ENCODE measurements around the gene WDR46. TPM values are rescaled to one million over a fixed set of nuclear protein-coding genes. Genes with fewer than 3 reads are reported as not detected.

The WDR46 gene
- total and polyA plus RNA-seq, 10 of the 15 experiments (the other 5 are each of a cell fraction or from before 2014, with no cell fraction given): 10.1 to 147 (median 86.0) TPM

DNA sequence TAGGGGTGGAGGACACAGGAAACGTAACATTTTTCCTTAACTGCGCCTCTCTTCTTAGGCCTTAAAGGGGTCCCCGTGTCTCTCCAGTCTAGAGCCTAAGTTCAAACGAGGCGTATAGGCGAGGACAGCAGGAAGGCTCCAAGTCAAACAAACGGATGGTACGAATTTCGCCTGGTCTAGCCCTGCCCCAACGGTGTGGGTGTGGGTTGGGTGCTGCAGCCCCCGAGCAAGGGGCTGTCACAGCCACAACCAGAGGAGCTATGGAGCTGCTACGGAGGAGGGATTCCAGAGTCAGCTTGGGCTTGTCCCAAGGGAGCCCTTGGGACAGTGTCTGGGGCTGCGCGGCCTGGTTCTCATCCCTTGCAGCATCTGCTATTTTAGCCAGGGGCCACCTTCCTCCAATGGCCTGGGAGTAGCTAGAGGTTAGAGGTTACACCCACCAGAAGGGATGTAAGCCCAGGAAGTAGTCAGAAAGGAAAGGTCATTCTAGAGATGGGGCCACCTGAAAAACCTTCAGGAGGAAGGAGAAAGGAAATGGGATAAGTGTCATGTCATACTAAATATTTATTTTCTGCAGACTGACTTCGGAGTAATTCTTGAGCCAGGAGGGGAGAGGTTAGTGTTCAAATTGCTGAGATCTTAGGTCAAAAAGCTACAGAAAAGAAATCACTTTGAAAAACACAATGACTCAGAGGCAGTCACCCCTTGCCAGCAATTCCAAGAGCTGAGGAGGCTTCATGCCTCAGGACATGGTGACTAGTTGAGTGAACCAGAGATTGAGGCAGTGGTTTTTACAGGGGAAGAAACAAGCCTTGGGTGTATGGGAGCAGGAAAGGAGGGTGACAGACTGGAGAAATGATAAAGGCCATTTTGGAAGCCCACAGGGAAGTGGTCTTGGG, 39.1 kb downstream of the WDR46 start:
- Histone ChIP-seq H3K27me3 (replicated peaks in 1 of 2; ENCODE audit: control insufficient read depth in 2 of 2, insufficient read depth in 2 of 2, low read length in 1 of 2) (no peaks in the 10 kb centered on the region), H2AFZ (ENCODE audit: control insufficient read depth, low read depth, low read length) (peak overlapping the region; percentile 94), H3K79me2 (ENCODE audit: control insufficient read depth, insufficient read depth, low read length) (peaks cover 13% of the 10 kb centered on the region), H3K9ac (ENCODE audit: control insufficient read depth, insufficient read depth, low read length) (peak overlapping the region; percentile 97), H3K4me3 (peak overlapping the region; percentile 70), H3K9me3 (replicated peaks; ENCODE audit: control insufficient read depth, insufficient read depth, low read length) (no peaks in the 10 kb centered on the region), H3K27ac (ENCODE audit: control insufficient read depth, insufficient read depth) (peak overlapping the region; percentile 94), H3K4me2 (ENCODE audit: control insufficient read depth, insufficient read depth) (peak overlapping the region; percentile 98), H4K20me1 (ENCODE audit: control insufficient read depth, insufficient read depth) (no peaks in the 10 kb centered on the region), H3K36me3 (ENCODE audit: control insufficient read depth in 2 of 2, insufficient read depth in 2 of 2, low read length in 1 of 2) (peaks cover 2 to 12% of the 10 kb centered on the region in 2 experiments; a peak in 2 of 4 replicates), H3K4me1 (ENCODE audit: control insufficient read depth, insufficient read depth, low read length) (peaks cover 10% of the 10 kb centered on the region)
- in situ Hi-C loops (cut with MboI): loop anchor here (5.0 kb wide), 2 partner anchors 133 to 248 kb away; no protein-coding TSS in a partner anchor
- FAIRE-seq: peak; percentile 31
- TSS peak; percentile 87 for BruUV-seq (replicated peaks)
- ChIA-PET CTCF (interaction anchor here (0.7 to 5.5 kb wide), 25 partner anchors 11 to 316 kb away, joined by 3 to 53 read pairs (median 13); partner anchors contain the start of genes B3GALT4, HSD17B8, RGL2 and RING1), POLR2A (interaction anchor here (0.6 to 5.2 kb wide), 19 partner anchors 12 to 1382 kb away, joined by 3 to 40 read pairs (median 5); partner anchors contain the start of genes B3GALT4, HLA-DPA1, PFDN6 and RGL2), RAD21 (ENCODE audit: unreplicated experiment) (interaction anchor here (1.0 to 3.5 kb wide), 23 partner anchors 10 to 278 kb away, joined by 3 to 25 read pairs (median 10); partner anchors contain the start of genes HLA-DPA1, HSD17B8, PFDN6 and RGL2), SMC1A (ENCODE audit: uncharacterized antibody, unreplicated experiment) (interaction anchor here (0.6 to 4.2 kb wide), 21 partner anchors 19 to 249 kb away, joined by 3 to 34 read pairs (median 4); partner anchors contain the start of genes HLA-DOA, RPS18, RXRB and VPS52)
- DNase-seq (ENCODE audit: low read depth, low spot score): no peak
- 14% methylated on average over 15 of the region's 15 CpGs for WGBS (ENCODE audit: insufficient coverage, insufficient replicate concordance, low lambda C conversion rate, missing lambda C conversion rate)
- ATAC-seq: no peak; the same call in 2 of the 3 replicates
- intact Hi-C loops (cut with micrococcal nuclease; ENCODE audit: unreplicated experiment): loop anchor here (1.0 to 5.0 kb wide), 3 partner anchors 77 to 248 kb away; no protein-coding TSS in a partner anchor
- TF ChIP-seq NKRF (conservative IDR thresholded peaks at IDR 0.05) (peak; percentile 65; the same call in 1 of the 2 replicates), MEF2B (IDR thresholded peaks at IDR 0.05; ENCODE audit: partially characterized antibody, poor library complexity, severe bottlenecking) (no peak), MXI1 (IDR thresholded peaks at IDR 0.05; ENCODE audit: low read depth, low read length) (0 out of 2 replicates have a peak, but pooled peaks have one; percentile 7), NBN (IDR thresholded peaks at IDR 0.05) (no peak), CBFB (IDR thresholded peaks at IDR 0.05; ENCODE audit: low read depth) (0 out of 2 replicates have a peak, but pooled peaks have one; percentile 5), LARP7 (IDR thresholded peaks at IDR 0.05) (peak; percentile 72; the same call in 1 of the 2 replicates), NR2C1 (IDR thresholded peaks at IDR 0.05) (peak; percentile 31), STAT3 (IDR thresholded peaks at IDR 0.05; ENCODE audit: low read depth, low read length) (no peak), YY1 (IDR thresholded peaks at IDR 0.05; ENCODE audit: low read depth, low read length) (0 out of 2 replicates have a peak, but pooled peaks have one; percentile 2), SUZ12 (IDR thresholded peaks at IDR 0.05; ENCODE audit: unreplicated experiment) (no peak), SMARCA5 (IDR thresholded peaks at IDR 0.05) (0 out of 2 replicates have a peak, but pooled peaks have one; percentile 65), BRCA1 (IDR thresholded peaks at IDR 0.05; ENCODE audit: low read depth, low read length) (no peak)
- TF ChIP-seq, protein P1, sequence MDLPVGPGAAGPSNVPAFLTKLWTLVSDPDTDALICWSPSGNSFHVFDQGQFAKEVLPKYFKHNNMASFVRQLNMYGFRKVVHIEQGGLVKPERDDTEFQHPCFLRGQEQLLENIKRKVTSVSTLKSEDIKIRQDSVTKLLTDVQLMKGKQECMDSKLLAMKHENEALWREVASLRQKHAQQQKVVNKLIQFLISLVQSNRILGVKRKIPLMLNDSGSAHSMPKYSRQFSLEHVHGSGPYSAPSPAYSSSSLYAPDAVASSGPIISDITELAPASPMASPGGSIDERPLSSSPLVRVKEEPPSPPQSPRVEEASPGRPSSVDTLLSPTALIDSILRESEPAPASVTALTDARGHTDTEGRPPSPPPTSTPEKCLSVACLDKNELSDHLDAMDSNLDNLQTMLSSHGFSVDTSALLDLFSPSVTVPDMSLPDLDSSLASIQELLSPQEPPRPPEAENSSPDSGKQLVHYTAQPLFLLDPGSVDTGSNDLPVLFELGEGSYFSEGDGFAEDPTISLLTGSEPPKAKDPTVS (IDR thresholded peaks at IDR 0.05; ENCODE audit: low read depth, low read length): no peak
- TF ChIP-seq, protein P2, sequence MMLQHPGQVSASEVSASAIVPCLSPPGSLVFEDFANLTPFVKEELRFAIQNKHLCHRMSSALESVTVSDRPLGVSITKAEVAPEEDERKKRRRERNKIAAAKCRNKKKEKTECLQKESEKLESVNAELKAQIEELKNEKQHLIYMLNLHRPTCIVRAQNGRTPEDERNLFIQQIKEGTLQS (IDR thresholded peaks at IDR 0.05; ENCODE audit: borderline replicate concordance, extremely low read depth, low read depth, low read length): no peak

Data from GM12878 (cell line).